AG04450 (cell line): ENCODE results near the gene ROBO1. TPM values are rescaled to one million over a fixed set of nuclear protein-coding genes. Genes with fewer than 3 reads are reported as not detected.

Experiments
- CTCF ChIA-PET: fragments of 300-600, 350-600 bp; formaldehyde crosslinking; extraction: SDS; loops from one replicate; lab custom pipeline; 2022; ENCODE audit warnings: antibody characterized with exemption, inconsistent platforms; lab: Charles Lee
- POLR2A ChIA-PET: fragments of 350-600 bp; formaldehyde crosslinking; extraction: SDS; loops from one replicate; lab custom pipeline; 2021; ENCODE audit warnings: antibody characterized with exemption, inconsistent platforms; lab: Yijun Ruan, JAX
- DNase-seq: peaks from one replicate; pipeline ENCODE4 v3.0.0-alpha.2; 2011; ENCODE audit warnings: low read depth, low spot score
- H3K27ac ChIP-seq: one replicate; pipeline ENCODE4 v1.5.1; 2012; ENCODE audit warnings: low read depth, low read length, control low read depth
- H3K27me3 ChIP-seq: one replicate; pipeline ENCODE4 v1.6.0; 2012; ENCODE audit warnings: low read length; ENCODE audit not compliant: control insufficient read depth, insufficient read depth
- H3K4me3 ChIP-seq: 2 replicates; pipeline ENCODE4 v1.5.1; 2011; ENCODE audit warnings: mild to moderate bottlenecking, low read depth, low read length, control low read depth
- H3K9me3 ChIP-seq: 2 replicates; pipeline ENCODE4 v1.5.1; 2012; ENCODE audit warnings: low read length; ENCODE audit not compliant: control insufficient read depth, insufficient read depth
- CTCF ChIP-seq: IDR thresholded peaks from 2 replicates; pipeline ENCODE4 v1.5.1; 2011; ENCODE audit warnings: low read depth, low read length, control low read depth, inconsistent platforms
- polyA plus RNA-seq: library from polyadenylated mRNA; depleted of rRNA; stranded (reverse); fragments of >200 nt; gene quantifications from 2 replicates; pipeline ENCODE4 v1.2.3, GENCODE V29; 2011

ROBO1 gene
- polyA plus RNA-seq, 1 experiment = 66.0 TPM

DNA sequence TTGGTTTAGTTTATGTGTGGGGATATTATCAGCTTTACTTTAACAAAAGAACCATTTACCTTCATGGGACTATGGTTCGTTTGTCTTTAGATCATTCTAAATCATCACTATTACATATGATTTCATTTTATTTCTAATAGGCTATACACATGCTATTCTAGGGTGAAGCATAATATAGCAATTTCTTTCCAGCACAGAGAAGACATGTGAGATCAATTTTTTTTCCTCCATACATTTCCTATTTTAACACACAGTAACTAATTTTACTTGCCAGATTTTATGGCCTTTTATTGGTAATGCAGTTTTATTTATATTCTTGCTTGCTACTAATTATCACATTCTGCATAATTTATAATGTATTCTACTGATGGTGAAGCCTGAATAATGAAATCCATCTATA, 287.1 kb downstream of the ROBO1 start:
- Histone ChIP-seq H3K4me3 (no peak overlapping the region), H3K27me3 (no peaks in the 10 kb centered on the region), H3K9me3 (no peaks in the 10 kb centered on the region), H3K27ac (no peak overlapping the region)
- POLR2A ChIA-PET = no interaction called here
- no peak for DNase-seq
- TF ChIP-seq CTCF = no peak
- CTCF ChIA-PET = interaction anchor here (1.3 kb wide), 1 partner anchor 40 kb away, joined by 3 read pairs; no protein-coding TSS in a partner anchor

DNA sequence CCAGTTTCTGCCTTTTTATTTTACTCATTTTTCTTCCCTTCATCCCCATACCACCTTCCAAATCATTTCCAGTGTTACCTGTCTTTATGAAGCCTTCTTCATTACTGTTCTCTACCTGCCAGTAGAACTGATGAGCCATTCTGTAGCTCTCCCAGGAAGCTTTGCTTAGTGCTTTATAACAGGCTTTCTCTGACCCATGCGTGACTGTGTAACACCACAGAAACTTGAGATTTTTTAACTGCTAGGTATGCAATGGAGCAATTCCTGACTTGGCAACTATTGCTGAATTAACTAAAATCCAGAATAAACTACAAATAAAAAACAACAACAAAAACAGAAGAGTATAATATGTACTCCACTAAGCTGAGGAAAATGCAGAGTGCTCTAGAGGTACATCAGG, 289.2 kb downstream of the ROBO1 start:
- TF ChIP-seq CTCF = no peak
- ChIA-PET POLR2A (no interaction called here), CTCF (interaction anchor here (0.5 kb wide), 1 partner anchor 13 kb away, joined by 4 read pairs; no protein-coding TSS in a partner anchor)

GRCh38 chr3:79477242-79477641, 290.6 kb downstream of the ROBO1 start:
- no peak overlapping the region for H3K4me3 ChIP-seq
- CTCF ChIA-PET = no interaction called here
- H3K27me3 ChIP-seq = no peaks in the 10 kb centered on the region
- no peak for DNase-seq
- POLR2A ChIA-PET = no interaction called here
- H3K27ac ChIP-seq = no peak overlapping the region
- no peaks in the 10 kb centered on the region for H3K9me3 ChIP-seq
- no peak for TF ChIP-seq CTCF

More for the DNA sequence above, 289.2 kb downstream of the ROBO1 start:
- no peak overlapping the region for H3K27ac ChIP-seq
- no peaks in the 10 kb centered on the region for H3K27me3 ChIP-seq
- no peak for DNase-seq
- no peaks in the 10 kb centered on the region for H3K9me3 ChIP-seq
- no peak overlapping the region for H3K4me3 ChIP-seq

DNA sequence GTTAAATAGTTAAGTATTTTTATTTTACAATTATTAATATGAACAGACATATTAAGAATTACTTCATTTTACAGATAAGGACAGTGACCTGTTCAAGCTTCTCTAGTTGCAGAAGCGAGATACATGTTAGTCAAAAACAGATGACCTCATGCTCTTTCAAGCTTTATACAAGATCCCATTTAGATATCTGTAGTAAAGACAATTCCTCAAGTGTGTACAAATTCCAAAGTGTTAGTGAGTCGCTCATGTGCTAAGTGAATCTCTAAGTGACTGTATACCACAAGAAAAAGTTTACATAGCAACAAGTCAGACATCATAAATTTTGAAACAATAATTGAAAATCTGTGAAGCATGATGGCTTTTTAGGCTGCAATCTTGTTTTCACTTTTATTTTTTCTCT, 293.8 kb downstream of the ROBO1 start:
- ChIA-PET CTCF (no interaction called here), POLR2A (no interaction called here)
- no peak for DNase-seq
- no peak for TF ChIP-seq CTCF
- Histone ChIP-seq H3K27me3 (no peaks in the 10 kb centered on the region), H3K4me3 (no peak overlapping the region), H3K9me3 (no peaks in the 10 kb centered on the region), H3K27ac (no peak overlapping the region)

- H3K9me3 ChIP-seq = no peaks in the 10 kb centered on the region
- no peak overlapping the region for H3K27ac ChIP-seq
- POLR2A ChIA-PET = no interaction called here
- no peaks in the 10 kb centered on the region for H3K27me3 ChIP-seq
- no peak overlapping the region for H3K4me3 ChIP-seq
- no peak for DNase-seq
- CTCF ChIA-PET = no interaction called here
- TF ChIP-seq CTCF = no peak
These were observed 300.1 kb downstream of the ROBO1 start for GRCh38 chr3:79467721-79468120.
